Activated naive CD4-positive, alpha-beta T cell treated with anti-CD3 and anti-CD28 coated beads, Interleukin-2, amount 50 U/mL, for 72 hours (primary cell): ENCODE results near the gene THSD4. TPM values are rescaled to one million over a fixed set of nuclear protein-coding genes. Genes with fewer than 3 reads are reported as not detected.
A peak's percentile ranks its signal among the peaks of the same experiment; 100 is the strongest.
"Not testable (repeated sequence)": the region's sequence is repeated elsewhere in the genome, so short reads cannot be mapped to it uniquely, and the experiment has no call there.

Experiments used
- ATAC-seq, 2 donors: fragments of 150-1000 bp; cut with Tn5 transposase; 2 replicates each; pipeline ENCODE4 v1.10.0; 2021; ENCODE audit warnings: mild to moderate bottlenecking in 2 of 2, moderate library complexity in 2 of 2
- DNase-seq, 2 donors: peaks; one replicate each; pipeline ENCODE4 v3.0.0; 2021 to 2022; ENCODE audit warnings: low spot score in 2 of 2
- H3K27ac Mint-ChIP-seq, 2 donors: one replicate each; pipeline ENCODE4 v1.8.0; 2022; ENCODE audit warnings: mild to moderate bottlenecking in 2 of 2, mixed read lengths in 2 of 2
- H3K36me3 Mint-ChIP-seq, 2 donors: one replicate each; pipeline ENCODE4 v1.8.0; 2022; ENCODE audit warnings: mixed read lengths in 2 of 2
- H3K9me3 Mint-ChIP-seq, 2 donors: one replicate each; pipeline ENCODE4 v1.8.0; 2022; ENCODE audit warnings: mixed read lengths in 2 of 2
- total RNA-seq, 2 donors: library from RNA; stranded (reverse); gene quantifications; one replicate each; pipeline ENCODE4 v1.2.3, GENCODE V29; 2022

Gene THSD4
- total RNA-seq, 2 donors from 2014 or later, result not detected

- no peak overlapping the region for H3K27ac Mint-ChIP-seq
- no peaks in the 10 kb centered on the region for H3K9me3 Mint-ChIP-seq
- H3K36me3 Mint-ChIP-seq, result no peaks in the 10 kb centered on the region
- no peak for DNase-seq
- no peak for ATAC-seq
Observed at GRCh38 chr15:71357321-71357732, 242.1 kb downstream of the THSD4 start.

- Mint-ChIP-seq H3K27ac (no peak overlapping the region), H3K9me3 (no peaks in the 10 kb centered on the region), H3K36me3 (no peaks in the 10 kb centered on the region)
- DNase-seq (no peak), ATAC-seq (no peak)
Observed at GRCh38 chr15:71357967-71358366, 242.7 kb downstream of the THSD4 start.

- no peaks in the 10 kb centered on the region for H3K36me3 Mint-ChIP-seq
- DNase-seq (no peak), ATAC-seq (no peak)
- no peak overlapping the region for H3K27ac Mint-ChIP-seq
- peaks cover 0 to 9% of the 10 kb centered on the region in 2 donors for H3K9me3 Mint-ChIP-seq
Observed at GRCh38 chr15:71359246-71359645, 244.0 kb downstream of the THSD4 start.

GRCh38 chr15:71362556-71362955 lies 247.3 kb downstream of the THSD4 start:
- no peak for DNase-seq
- no peak for ATAC-seq
- peaks cover 9 to 10% of the 10 kb centered on the region in 2 donors for H3K36me3 Mint-ChIP-seq
- H3K9me3 Mint-ChIP-seq, result peaks cover 0 to 17% of the 10 kb centered on the region in 2 donors
- H3K27ac Mint-ChIP-seq, result no peak overlapping the region

GRCh38 chr15:71362987-71363968 lies 248.0 kb downstream of the THSD4 start:
- ATAC-seq (no peak), DNase-seq (no peak)
- Mint-ChIP-seq H3K36me3 (peaks cover 9 to 10% of the 10 kb centered on the region in 2 donors), H3K9me3 (peaks cover 0 to 17% of the 10 kb centered on the region in 2 donors), H3K27ac (peak overlapping the region in 1 of 2 donors; percentile 69)

- DNase-seq (no peak), ATAC-seq (no peak)
- Mint-ChIP-seq H3K36me3 (peaks cover 9 to 10% of the 10 kb centered on the region in 2 donors), H3K9me3 (peaks cover 0 to 17% of the 10 kb centered on the region in 2 donors), H3K27ac (peak overlapping the region in 1 of 2 donors; percentile 69)
Observed at GRCh38 chr15:71364117-71364584, 248.9 kb downstream of the THSD4 start.

- Mint-ChIP-seq H3K27ac (no peak overlapping the region), H3K36me3 (peaks cover 26 to 28% of the 10 kb centered on the region in 2 donors), H3K9me3 (peaks cover 13 to 25% of the 10 kb centered on the region in 2 donors)
- no peak for ATAC-seq
- DNase-seq, result no peak
Observed at GRCh38 chr15:71366522-71366921, 251.3 kb downstream of the THSD4 start.

GRCh38 chr15:71366926-71367325 lies 251.7 kb downstream of the THSD4 start:
- Mint-ChIP-seq H3K36me3 (peaks cover 26 to 32% of the 10 kb centered on the region in 2 donors), H3K9me3 (peaks cover 17 to 29% of the 10 kb centered on the region in 2 donors), H3K27ac (no peak overlapping the region)
- DNase-seq, result no peak
- no peak for ATAC-seq

GRCh38 chr15:71367737-71368136 lies 252.5 kb downstream of the THSD4 start:
- DNase-seq, H3K27ac Mint-ChIP-seq, ATAC-seq: not testable (repeated sequence)
- peaks cover 18 to 30% of the 10 kb centered on the region in 2 donors for H3K9me3 Mint-ChIP-seq
- peaks cover 26 to 40% of the 10 kb centered on the region in 2 donors for H3K36me3 Mint-ChIP-seq

GRCh38 chr15:71372769-71373168 lies 257.5 kb downstream of the THSD4 start:
- Mint-ChIP-seq H3K36me3 (peaks cover 22 to 51% of the 10 kb centered on the region in 2 donors), H3K9me3 (peaks cover 28% of the 10 kb centered on the region in 2 donors)
- not testable (repeated sequence) for DNase-seq, ATAC-seq, H3K27ac Mint-ChIP-seq

- ATAC-seq (no peak), DNase-seq (no peak)
- H3K36me3 Mint-ChIP-seq, result peaks cover 22 to 51% of the 10 kb centered on the region in 2 donors
- H3K27ac Mint-ChIP-seq, result no peak overlapping the region
- H3K9me3 Mint-ChIP-seq, result peaks cover 28% of the 10 kb centered on the region in 2 donors
Observed at GRCh38 chr15:71373917-71374316, 258.6 kb downstream of the THSD4 start.

- H3K27ac Mint-ChIP-seq, result no peak overlapping the region
- no peak for ATAC-seq
- peaks cover 19 to 48% of the 10 kb centered on the region in 2 donors for H3K36me3 Mint-ChIP-seq
- no peak for DNase-seq
- H3K9me3 Mint-ChIP-seq, result peaks cover 26 to 27% of the 10 kb centered on the region in 2 donors
Observed at GRCh38 chr15:71374607-71375352, 259.5 kb downstream of the THSD4 start.

- Mint-ChIP-seq H3K9me3 (peaks cover 17 to 20% of the 10 kb centered on the region in 2 donors), H3K27ac (no peak overlapping the region), H3K36me3 (peaks cover 8 to 37% of the 10 kb centered on the region in 2 donors)
- DNase-seq (no peak), ATAC-seq (no peak)
Observed at GRCh38 chr15:71375934-71376333, 260.7 kb downstream of the THSD4 start.

GRCh38 chr15:71379893-71380292 lies 264.6 kb downstream of the THSD4 start:
- ATAC-seq (no peak), DNase-seq (no peak)
- Mint-ChIP-seq H3K36me3 (peaks cover 6 to 19% of the 10 kb centered on the region in 2 donors), H3K9me3 (peaks cover 9 to 12% of the 10 kb centered on the region in 2 donors), H3K27ac (no peak overlapping the region)

- DNase-seq (no peak), ATAC-seq (no peak)
- H3K36me3 Mint-ChIP-seq, result peaks cover 6 to 15% of the 10 kb centered on the region in 2 donors
- H3K9me3 Mint-ChIP-seq, result peaks cover 9 to 12% of the 10 kb centered on the region in 2 donors
- no peak overlapping the region for H3K27ac Mint-ChIP-seq
Observed at GRCh38 chr15:71380345-71380744, 265.1 kb downstream of the THSD4 start.

GRCh38 chr15:71384501-71384900 lies 269.2 kb downstream of the THSD4 start:
- H3K9me3 Mint-ChIP-seq, result peaks cover 5% of the 10 kb centered on the region in 2 donors
- H3K36me3 Mint-ChIP-seq, result peaks cover 0 to 7% of the 10 kb centered on the region in 2 donors

GRCh38 chr15:71385026-71385425 lies 269.8 kb downstream of the THSD4 start:
- ATAC-seq (no peak), DNase-seq (no peak)
- peaks cover 5% of the 10 kb centered on the region in 2 donors for H3K9me3 Mint-ChIP-seq
- H3K36me3 Mint-ChIP-seq, result peaks cover 0 to 7% of the 10 kb centered on the region in 2 donors
- H3K27ac Mint-ChIP-seq, result no peak overlapping the region

More at GRCh38 chr15:71384501-71384900, 269.2 kb downstream of the THSD4 start:
- no peak for DNase-seq
- no peak for ATAC-seq
- no peak overlapping the region for H3K27ac Mint-ChIP-seq
